Measurements from ENCODE around the gene CCDC172. TPM values are rescaled to one million over a fixed set of nuclear protein-coding genes. Genes with fewer than 3 reads are reported as not detected.

The CCDC172 gene, protein sequence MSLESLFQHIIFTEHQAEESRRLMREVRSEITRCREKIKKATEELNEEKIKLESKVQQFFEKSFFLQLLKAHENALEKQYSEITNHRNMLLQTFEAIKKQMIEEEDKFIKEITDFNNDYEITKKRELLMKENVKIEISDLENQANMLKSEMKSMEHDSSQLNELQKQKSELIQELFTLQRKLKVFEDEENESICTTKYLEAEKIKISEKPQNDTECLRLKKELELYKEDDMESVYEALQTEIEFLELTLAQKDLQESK
- total RNA-seq, result not detected

DNA sequence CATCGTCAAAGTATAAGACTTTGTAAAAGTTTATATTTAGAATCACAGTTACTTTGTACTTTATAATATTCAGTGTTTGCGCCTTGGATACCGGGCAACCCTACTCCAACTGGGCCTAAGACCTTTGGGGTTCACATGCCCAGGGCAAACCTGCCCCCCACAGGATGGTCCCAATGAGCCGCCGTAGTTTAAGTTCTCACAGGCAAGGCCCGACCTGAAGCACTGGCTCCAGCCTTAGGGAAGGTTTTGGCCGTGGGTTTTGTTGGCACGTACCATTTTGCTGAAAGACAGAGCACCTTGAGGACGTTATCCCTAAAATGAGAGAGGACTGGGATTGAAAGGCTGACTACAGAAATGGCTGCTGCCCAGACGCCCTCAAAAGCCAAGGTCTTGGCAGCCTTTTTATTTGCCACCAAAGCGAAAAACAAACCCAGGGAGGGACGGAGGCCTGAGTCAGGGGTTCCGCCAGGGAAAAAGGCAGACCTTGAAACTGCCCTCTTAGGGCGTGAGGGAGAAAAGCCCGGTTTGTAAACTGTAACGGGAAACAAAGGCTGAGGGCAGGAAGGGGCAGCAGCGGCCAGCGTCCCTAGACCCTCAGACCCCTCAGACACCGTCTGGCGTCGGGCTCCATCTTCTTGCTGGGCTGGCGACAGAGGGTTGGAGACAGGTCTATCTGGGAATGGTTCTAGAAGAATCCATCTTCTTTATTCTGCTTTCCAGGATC, at the start of gene CCDC172:
TSS of gene CCDC172 (plus strand) at position 222 of the 724 bp plus-strand sequence. CDS start 564 bp downstream, outside the sequence.

DNA sequence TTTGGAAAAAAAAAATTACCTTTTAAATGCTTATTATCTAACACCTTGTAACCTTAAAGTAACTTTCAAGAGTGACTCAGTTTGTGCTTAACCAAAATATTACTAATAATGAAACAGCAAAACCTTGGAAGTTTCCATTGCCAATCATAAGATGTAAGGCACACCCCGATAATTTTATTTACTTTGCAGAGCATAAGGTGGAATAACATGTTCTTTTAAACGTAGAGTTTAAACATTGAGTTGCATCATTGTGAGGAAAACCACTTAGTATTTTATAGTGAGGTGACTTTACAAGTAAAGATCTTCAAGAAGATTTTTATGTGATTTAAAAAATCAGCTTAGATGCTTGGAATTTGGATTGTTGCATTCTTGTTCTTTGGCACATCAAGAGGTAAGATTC, 103.4 kb downstream of the CCDC172 start, which contains the start of gene PNLIPRP3:
TSS of gene PNLIPRP3 (plus strand) at position 177 of the 400 bp plus-strand sequence. CDS start at position 343, 166 bp downstream.

Small RNA genes lying within 50 kb of the gene (small RNA-seq; reads per million reads assigned to genes)
- gene SNRPGP6 (ENCODE audit: low replicate concordance), result not detected

Other genes with a start within 250 kb of the CCDC172 start
- 43.8 TPM for gene GFRA1, start 51.2 kb upstream of the CCDC172 start, total RNA-seq
- not detected for gene PNLIPRP3, start 103.4 kb downstream of the CCDC172 start, total RNA-seq
- gene PNLIP, start 221.5 kb downstream of the CCDC172 start, total RNA-seq, result 0.12 TPM